HEK293 (cell line): ENCODE data around the gene PXDC1.

ENCODE experiments used
- CTCF ChIA-PET: fragments of 350-600 bp; formaldehyde crosslinking; extraction: SDS; loops from one replicate; lab custom pipeline; 2021; ENCODE audit warnings: antibody characterized with exemption; lab: Yijun Ruan, JAX
- POLR2A ChIA-PET: fragments of 300-600 bp; formaldehyde crosslinking; extraction: SDS; loops from one replicate; lab custom pipeline; 2020; ENCODE audit warnings: antibody characterized with exemption, inconsistent platforms; lab: Yijun Ruan, JAX
- H3K27ac ChIP-seq: fragments of 200-500 bp; sonication (Bioruptor generic); 2 replicates; pipeline ENCODE4 v1.5.1; 2014; ENCODE audit warnings: low read depth, low read length, control low read depth, inconsistent platforms; ENCODE audit errors: extremely low read depth
- H3K36me3 ChIP-seq, 2 experiments: fragments of 200-500 bp in 1 of 2; sonication (Bioruptor generic) in 1 of 2; 1 replicate in 1 of 2; 2 replicates in 1 of 2; pipeline ENCODE4 v1.5.1; 2014 to 2017; ENCODE audit warnings: inconsistent platforms in 2 of 2, low read length in 2 of 2; ENCODE audit not compliant: control insufficient read depth in 2 of 2, insufficient read depth in 1 of 2
- H3K4me1 ChIP-seq: fragments of 200-500 bp; sonication (Bioruptor generic); 2 replicates; pipeline ENCODE4 v1.5.1; 2014; ENCODE audit warnings: mild to moderate bottlenecking, low read length, inconsistent platforms; ENCODE audit not compliant: control insufficient read depth, insufficient read depth
- H3K4me3 ChIP-seq: 2 replicates; pipeline ENCODE4 v1.5.1; 2011; ENCODE audit warnings: low read depth, mild to moderate bottlenecking, control low read depth, low read length, moderate library complexity
- H3K9me3 ChIP-seq: fragments of 200-500 bp; sonication (Bioruptor generic); 2 replicates; pipeline ENCODE4 v1.5.1; 2014; ENCODE audit warnings: low read depth, low read length, inconsistent platforms; ENCODE audit not compliant: control insufficient read depth, insufficient read depth
- ELK4 ChIP-seq: IDR thresholded peaks from 2 replicates; pipeline ENCODE4 v1.6.1; 2011; ENCODE audit warnings: mild to moderate bottlenecking, low read depth, low read length, borderline replicate concordance
- IKZF3 ChIP-seq: fragments of 450-650 bp; IDR thresholded peaks from 2 replicates; pipeline ENCODE4 v1.5.0; 2018; ENCODE audit warnings: missing biosample characterization, mild to moderate bottlenecking, missing genetic modification characterization, moderate library complexity
- PRDM4 ChIP-seq: fragments of 450-650 bp; formaldehyde crosslinking; IDR thresholded peaks from 2 replicates; pipeline ENCODE4 v1.5.1; 2017; ENCODE audit warnings: missing biosample characterization, missing genetic modification characterization
- REPIN1 ChIP-seq: fragments of 450-650 bp; formaldehyde crosslinking; IDR thresholded peaks from 2 replicates; pipeline ENCODE4 v1.5.1; 2017; ENCODE audit warnings: missing biosample characterization, missing genetic modification characterization, low read depth
- YY1 ChIP-seq: fragments of 450-650 bp; formaldehyde crosslinking; IDR thresholded peaks from 2 replicates; pipeline ENCODE4 v1.5.1; 2018; ENCODE audit warnings: missing biosample characterization, missing genetic modification characterization
- ZBTB49 ChIP-seq: fragments of 450-650 bp; formaldehyde crosslinking; IDR thresholded peaks from 2 replicates; pipeline ENCODE4 v1.5.1; 2016; ENCODE audit warnings: missing biosample characterization, missing genetic modification characterization, low read depth
- ZNF140 ChIP-seq: fragments of 450-650 bp; formaldehyde crosslinking; IDR thresholded peaks from 2 replicates; pipeline ENCODE4 v1.5.1; 2016; ENCODE audit warnings: missing biosample characterization, missing genetic modification characterization
- ZNF169 ChIP-seq: fragments of 450-650 bp; formaldehyde crosslinking; IDR thresholded peaks from 2 replicates; pipeline ENCODE4 v1.5.1; 2016; ENCODE audit warnings: missing biosample characterization, missing genetic modification characterization
- ZNF214 ChIP-seq: fragments of 450-650 bp; formaldehyde crosslinking; IDR thresholded peaks from 2 replicates; pipeline ENCODE4 v1.5.1; 2017; ENCODE audit warnings: missing biosample characterization, mild to moderate bottlenecking, missing genetic modification characterization, borderline replicate concordance
- ZNF274 ChIP-seq, 2 experiments: fragments of 200-500 bp in 1 of 2; fragments of 450-650 bp in 1 of 2; sonication (Bioruptor generic) in 1 of 2; formaldehyde crosslinking in 1 of 2; IDR thresholded peaks; 2 replicates each; pipeline versions ENCODE4 v1.5.1 to v1.6.1; 2014 to 2016; ENCODE audit warnings: borderline replicate concordance in 1 of 2, inconsistent platforms in 1 of 2, low read length in 1 of 2, missing biosample characterization in 1 of 2, missing genetic modification characterization in 1 of 2
- ZNF350 ChIP-seq: fragments of 450-650 bp; formaldehyde crosslinking; IDR thresholded peaks from 2 replicates; pipeline ENCODE4 v1.5.0; 2017; ENCODE audit warnings: missing biosample characterization, mild to moderate bottlenecking, missing genetic modification characterization
- ZNF580 ChIP-seq: fragments of 450-650 bp; formaldehyde crosslinking; IDR thresholded peaks from 2 replicates; pipeline ENCODE4 v1.5.1; 2016; ENCODE audit warnings: missing biosample characterization, missing genetic modification characterization
- ZNF585B ChIP-seq: fragments of 450-650 bp; formaldehyde crosslinking; IDR thresholded peaks from 2 replicates; pipeline ENCODE4 v1.5.1; 2016; ENCODE audit warnings: missing biosample characterization, missing genetic modification characterization
- ZNF830 ChIP-seq: fragments of 450-650 bp; IDR thresholded peaks from 2 replicates; pipeline ENCODE4 v1.5.0; 2018; ENCODE audit warnings: missing biosample characterization, missing genetic modification characterization, low read depth, mild to moderate bottlenecking, moderate library complexity
- ZNF843 ChIP-seq: fragments of 450-650 bp; formaldehyde crosslinking; IDR thresholded peaks from 2 replicates; pipeline ENCODE4 v1.5.1; 2016; ENCODE audit warnings: missing biosample characterization, missing genetic modification characterization
- ZXDB ChIP-seq: fragments of 450-650 bp; formaldehyde crosslinking; IDR thresholded peaks from 2 replicates; pipeline ENCODE4 v1.5.1; 2016; ENCODE audit warnings: missing biosample characterization, missing genetic modification characterization
- TF ChIP-seq, protein P1 (sequence below): fragments of 450-650 bp; formaldehyde crosslinking; IDR thresholded peaks from 2 replicates; pipeline ENCODE4; 2016; ENCODE audit warnings: missing biosample characterization, missing genetic modification characterization
- TF ChIP-seq, protein P2 (sequence below): fragments of 450-650 bp; formaldehyde crosslinking; IDR thresholded peaks from 2 replicates; pipeline ENCODE4 v1.5.1; 2016; ENCODE audit warnings: missing biosample characterization, missing genetic modification characterization, borderline replicate concordance
- TF ChIP-seq, protein P3 (sequence below): sonication (generic); formaldehyde crosslinking; IDR thresholded peaks from 2 replicates; pipeline ENCODE4 v1.8.1; 2022; ENCODE audit warnings: mild to moderate bottlenecking, moderate library complexity, missing genetic modification reagents

Gene PXDC1

GRCh38 chr6:3701631-3702030, 49.9 kb downstream of the PXDC1 start (continued):
- TF ChIP-seq, protein P1, sequence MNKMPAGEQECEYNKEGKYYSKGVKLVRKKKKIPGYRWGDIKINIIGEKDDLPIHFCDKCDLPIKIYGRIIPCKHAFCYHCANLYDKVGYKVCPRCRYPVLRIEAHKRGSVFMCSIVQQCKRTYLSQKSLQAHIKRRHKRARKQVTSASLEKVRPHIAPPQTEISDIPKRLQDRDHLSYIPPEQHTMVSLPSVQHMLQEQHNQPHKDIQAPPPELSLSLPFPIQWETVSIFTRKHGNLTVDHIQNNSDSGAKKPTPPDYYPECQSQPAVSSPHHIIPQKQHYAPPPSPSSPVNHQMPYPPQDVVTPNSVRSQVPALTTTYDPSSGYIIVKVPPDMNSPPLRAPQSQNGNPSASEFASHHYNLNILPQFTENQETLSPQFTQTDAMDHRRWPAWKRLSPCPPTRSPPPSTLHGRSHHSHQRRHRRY (tag by site-specific recombination), result no peak
- TF ChIP-seq, protein P2, sequence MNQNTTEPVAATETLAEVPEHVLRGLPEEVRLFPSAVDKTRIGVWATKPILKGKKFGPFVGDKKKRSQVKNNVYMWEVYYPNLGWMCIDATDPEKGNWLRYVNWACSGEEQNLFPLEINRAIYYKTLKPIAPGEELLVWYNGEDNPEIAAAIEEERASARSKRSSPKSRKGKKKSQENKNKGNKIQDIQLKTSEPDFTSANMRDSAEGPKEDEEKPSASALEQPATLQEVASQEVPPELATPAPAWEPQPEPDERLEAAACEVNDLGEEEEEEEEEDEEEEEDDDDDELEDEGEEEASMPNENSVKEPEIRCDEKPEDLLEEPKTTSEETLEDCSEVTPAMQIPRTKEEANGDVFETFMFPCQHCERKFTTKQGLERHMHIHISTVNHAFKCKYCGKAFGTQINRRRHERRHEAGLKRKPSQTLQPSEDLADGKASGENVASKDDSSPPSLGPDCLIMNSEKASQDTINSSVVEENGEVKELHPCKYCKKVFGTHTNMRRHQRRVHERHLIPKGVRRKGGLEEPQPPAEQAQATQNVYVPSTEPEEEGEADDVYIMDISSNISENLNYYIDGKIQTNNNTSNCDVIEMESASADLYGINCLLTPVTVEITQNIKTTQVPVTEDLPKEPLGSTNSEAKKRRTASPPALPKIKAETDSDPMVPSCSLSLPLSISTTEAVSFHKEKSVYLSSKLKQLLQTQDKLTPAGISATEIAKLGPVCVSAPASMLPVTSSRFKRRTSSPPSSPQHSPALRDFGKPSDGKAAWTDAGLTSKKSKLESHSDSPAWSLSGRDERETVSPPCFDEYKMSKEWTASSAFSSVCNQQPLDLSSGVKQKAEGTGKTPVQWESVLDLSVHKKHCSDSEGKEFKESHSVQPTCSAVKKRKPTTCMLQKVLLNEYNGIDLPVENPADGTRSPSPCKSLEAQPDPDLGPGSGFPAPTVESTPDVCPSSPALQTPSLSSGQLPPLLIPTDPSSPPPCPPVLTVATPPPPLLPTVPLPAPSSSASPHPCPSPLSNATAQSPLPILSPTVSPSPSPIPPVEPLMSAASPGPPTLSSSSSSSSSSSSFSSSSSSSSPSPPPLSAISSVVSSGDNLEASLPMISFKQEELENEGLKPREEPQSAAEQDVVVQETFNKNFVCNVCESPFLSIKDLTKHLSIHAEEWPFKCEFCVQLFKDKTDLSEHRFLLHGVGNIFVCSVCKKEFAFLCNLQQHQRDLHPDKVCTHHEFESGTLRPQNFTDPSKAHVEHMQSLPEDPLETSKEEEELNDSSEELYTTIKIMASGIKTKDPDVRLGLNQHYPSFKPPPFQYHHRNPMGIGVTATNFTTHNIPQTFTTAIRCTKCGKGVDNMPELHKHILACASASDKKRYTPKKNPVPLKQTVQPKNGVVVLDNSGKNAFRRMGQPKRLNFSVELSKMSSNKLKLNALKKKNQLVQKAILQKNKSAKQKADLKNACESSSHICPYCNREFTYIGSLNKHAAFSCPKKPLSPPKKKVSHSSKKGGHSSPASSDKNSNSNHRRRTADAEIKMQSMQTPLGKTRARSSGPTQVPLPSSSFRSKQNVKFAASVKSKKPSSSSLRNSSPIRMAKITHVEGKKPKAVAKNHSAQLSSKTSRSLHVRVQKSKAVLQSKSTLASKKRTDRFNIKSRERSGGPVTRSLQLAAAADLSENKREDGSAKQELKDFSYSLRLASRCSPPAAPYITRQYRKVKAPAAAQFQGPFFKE (tag by site-specific recombination), result no peak
- no peak for TF ChIP-seq PRDM4 (tag by site-specific recombination)
- TF ChIP-seq, protein P3, sequence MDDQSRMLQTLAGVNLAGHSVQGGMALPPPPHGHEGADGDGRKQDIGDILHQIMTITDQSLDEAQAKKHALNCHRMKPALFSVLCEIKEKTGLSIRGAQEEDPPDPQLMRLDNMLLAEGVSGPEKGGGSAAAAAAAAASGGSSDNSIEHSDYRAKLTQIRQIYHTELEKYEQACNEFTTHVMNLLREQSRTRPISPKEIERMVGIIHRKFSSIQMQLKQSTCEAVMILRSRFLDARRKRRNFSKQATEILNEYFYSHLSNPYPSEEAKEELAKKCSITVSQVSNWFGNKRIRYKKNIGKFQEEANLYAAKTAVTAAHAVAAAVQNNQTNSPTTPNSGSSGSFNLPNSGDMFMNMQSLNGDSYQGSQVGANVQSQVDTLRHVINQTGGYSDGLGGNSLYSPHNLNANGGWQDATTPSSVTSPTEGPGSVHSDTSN (CRISPR knock-in tag), result no peak
- TF ChIP-seq IKZF3 (tag by site-specific recombination), result no peak
- TF ChIP-seq YY1, result no peak
- no peak for TF ChIP-seq ZNF843 (tag by site-specific recombination)
- TF ChIP-seq ZNF580, result no peak
- TF ChIP-seq ZNF169 (tag by site-specific recombination), result no peak

DNA sequence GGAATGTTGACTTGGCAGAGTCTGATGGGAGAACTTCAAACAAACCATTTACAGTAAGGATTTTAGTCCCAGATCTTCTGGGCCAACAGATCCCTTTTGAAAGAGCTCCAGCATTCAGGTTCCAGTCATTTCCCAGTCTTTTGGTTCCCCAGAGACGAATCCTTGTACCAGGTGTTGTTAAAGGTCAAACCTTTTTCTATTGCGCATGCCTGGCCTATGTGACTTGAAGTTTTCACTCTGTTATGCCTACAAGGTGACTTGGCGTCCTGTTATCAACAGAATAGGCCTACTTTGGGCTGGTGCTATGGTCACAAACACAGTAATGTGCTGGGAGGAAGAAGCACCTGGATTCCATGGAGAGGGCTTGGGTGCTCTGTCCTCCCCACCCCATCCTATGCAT, 52.3 kb downstream of the PXDC1 start:
- POLR2A ChIA-PET, result no interaction called here
- Histone ChIP-seq H3K4me1 (no peaks in the 10 kb centered on the region), H3K9me3 (no peaks in the 10 kb centered on the region), H3K27ac (no peak overlapping the region), H3K4me3 (no peak overlapping the region), H3K36me3 (no peaks in the 10 kb centered on the region)
- CTCF ChIA-PET, result interaction anchor here (1.6 kb wide), 1 partner anchor 33 kb away, joined by 7 read pairs; no protein-coding TSS in a partner anchor
- no peak for TF ChIP-seq ZXDB (tag by site-specific recombination)
- no peak for TF ChIP-seq ZNF140 (tag by site-specific recombination)
- no peak for TF ChIP-seq REPIN1 (tag by site-specific recombination)
- TF ChIP-seq ZNF214 (tag by site-specific recombination), result no peak
- TF ChIP-seq ZBTB49 (tag by site-specific recombination), result no peak
- no peak for TF ChIP-seq ELK4
- TF ChIP-seq ZNF274 (IDR thresholded peaks at IDR 0.05; ENCODE audit: low read length), result no peak
- no peak for TF ChIP-seq ZNF274 (tag by site-specific recombination; IDR thresholded peaks at IDR 0.05; ENCODE audit: borderline replicate concordance)
- no peak for TF ChIP-seq ZNF830 (tag by site-specific recombination)
- no peak for TF ChIP-seq ZNF350
- TF ChIP-seq ZNF585B (tag by site-specific recombination), result no peak
